GM12878 (cell line): ENCODE results near the gene GRK2. TPM values are rescaled to one million over a fixed set of nuclear protein-coding genes. Genes with fewer than 3 reads are reported as not detected.

Source experiments
- ATAC-seq: fragments of 200-7000 bp; cut with Tn5 transposase; 3 replicates; pipeline ENCODE4 v1.9.1; 2020; ENCODE audit warnings: mild to moderate bottlenecking, moderate library complexity
- BruUV-seq: library from RNA; stranded (reverse); fragments of 400-500 nt; replicated peaks from 2 replicates; lab custom pipeline; 2021; lab: Mats Ljungman, UMichigan
- CTCF ChIA-PET: fragments of 300-600 bp; sonication (Branson Sonifier 250); formaldehyde crosslinking; extraction: SDS; loops from one replicate; lab custom pipeline; 2021; ENCODE audit warnings: inconsistent platforms; lab: Yijun Ruan, JAX
- POLR2A ChIA-PET: fragments of 350-600 bp; formaldehyde crosslinking; extraction: SDS; loops from one replicate; lab custom pipeline; 2021; ENCODE audit warnings: inconsistent platforms; lab: Charles Lee
- RAD21 ChIA-PET: fragments of 300-600 bp; sonication (Branson Sonifier 250); formaldehyde crosslinking; loops from one replicate; lab custom pipeline; 2023; ENCODE audit warnings: antibody characterized with exemption; ENCODE audit not compliant: unreplicated experiment; lab: Charles Lee
- SMC1A ChIA-PET: fragments of 300-600 bp; sonication (Branson Sonifier 250); formaldehyde crosslinking; loops from one replicate; lab custom pipeline; 2023; ENCODE audit not compliant: unreplicated experiment, uncharacterized antibody; lab: Charles Lee
- DNase-seq: peaks from one replicate; pipeline ENCODE4 v3.0.0-alpha.2; 2011; ENCODE audit warnings: low read depth, low spot score
- FAIRE-seq: peaks from 3 replicates; lab custom pipeline; 2011; peaks lifted over from hg19 to GRCh38; lab: Jason Lieb, UNC
- H2AFZ ChIP-seq: 2 replicates; pipeline ENCODE4 v1.6.0; 2011; ENCODE audit warnings: low read depth, low read length, control low read depth; ENCODE audit not compliant: control insufficient read depth
- H3K27ac ChIP-seq: 2 replicates; pipeline ENCODE4 v1.5.1; 2011; ENCODE audit warnings: control low read depth; ENCODE audit not compliant: control insufficient read depth, insufficient read depth
- H3K27me3 ChIP-seq, 2 experiments: replicated peaks in 1 of 2; 2 replicates each; pipeline versions ENCODE4 v1.6.0 to v1.6.1; 2011; ENCODE audit warnings: low read length in 1 of 2; ENCODE audit not compliant: control insufficient read depth in 2 of 2, insufficient read depth in 2 of 2
- H3K36me3 ChIP-seq, 2 experiments: 2 replicates each; pipeline ENCODE4 v1.5.1; 2011; ENCODE audit warnings: low read length in 1 of 2; ENCODE audit not compliant: control insufficient read depth in 2 of 2, insufficient read depth in 2 of 2
- H3K4me1 ChIP-seq: 2 replicates; pipeline ENCODE4 v1.6.1; 2011; ENCODE audit warnings: mild to moderate bottlenecking, low read length, moderate library complexity, mixed read lengths; ENCODE audit not compliant: control insufficient read depth, insufficient read depth
- H3K4me2 ChIP-seq: 2 replicates; pipeline ENCODE4 v1.6.0; 2011; ENCODE audit warnings: control low read depth; ENCODE audit not compliant: control insufficient read depth, insufficient read depth
- H3K4me3 ChIP-seq: fragments of 200-600 bp; sonication (generic); 2 replicates; pipeline ENCODE4 v1.5.1; 2016
- H3K79me2 ChIP-seq: 2 replicates; pipeline ENCODE4 v1.6.0; 2011; ENCODE audit warnings: low read length; ENCODE audit not compliant: control insufficient read depth, insufficient read depth
- H3K9ac ChIP-seq: 2 replicates; pipeline ENCODE4 v1.8.0; 2011; ENCODE audit warnings: low read length, control low read depth, mixed read lengths; ENCODE audit not compliant: control insufficient read depth, insufficient read depth
- H3K9me3 ChIP-seq: replicated peaks from 3 replicates; pipeline ENCODE4 v1.5.1; 2011; ENCODE audit warnings: mild to moderate bottlenecking, low read length; ENCODE audit not compliant: control insufficient read depth, insufficient read depth
- H4K20me1 ChIP-seq: 2 replicates; pipeline ENCODE4 v1.6.0; 2011; ENCODE audit not compliant: control insufficient read depth, insufficient read depth
- BMI1 ChIP-seq: fragments of 450-650 bp; IDR thresholded peaks from 2 replicates; pipeline ENCODE4 v1.6.1; 2016; ENCODE audit warnings: mild to moderate bottlenecking, moderate library complexity, borderline replicate concordance
- FOXM1 ChIP-seq: IDR thresholded peaks from 2 replicates; pipeline ENCODE4 v1.6.1; 2012; ENCODE audit warnings: low read depth, mild to moderate bottlenecking, inconsistent platforms, low read length, moderate library complexity
- POLR2A ChIP-seq: IDR thresholded peaks from 2 replicates; pipeline ENCODE4 v1.6.1; 2011; ENCODE audit warnings: low read depth, mild to moderate bottlenecking, low read length
- WGBS: methylation state at CpG from one replicate; pipeline ENCODE4 v1.1.6; 2016; ENCODE audit warnings: low lambda C conversion rate; ENCODE audit not compliant: insufficient replicate concordance, insufficient coverage; ENCODE audit errors: missing lambda C conversion rate; 5-methylcytosine and 5-hydroxymethylcytosine counted together
- in situ Hi-C: fragments of 300-500 bp; cut with MboI; formaldehyde crosslinking; loops from 9 replicates; pipeline ENCODE4 v1.14.3; 2018; ENCODE audit warnings: mixed read lengths
- intact Hi-C: fragments of 100-400 bp; cut with micrococcal nuclease; formaldehyde crosslinking; loops from one replicate; pipeline ENCODE4 v1.14.2; 2022; ENCODE audit not compliant: unreplicated experiment
- polyA plus RNA-seq, 11 experiments: library from polyadenylated mRNA; depleted of rRNA in 4 of 11; unstranded in 6 of 11; stranded (reverse) in 5 of 11; fragments of >200 nt; fragmentation: Nextera tagmentation in 4 of 11; fragmentation: Illumina TruSeq in 1 of 11; extraction: Ambion mirVana in 4 of 11; extraction: Trizol in 1 of 11; gene quantifications; 1 replicate in 1 of 11; 2 replicates in 10 of 11; pipeline versions ENCODE4 v1.2.1 to v1.2.3, GENCODE V29; 2011 to 2016; ENCODE audit warnings: inconsistent platforms in 2 of 11, missing spikeins in 2 of 11, low read depth in 1 of 11
- total RNA-seq, 4 experiments: library from RNA; depleted of rRNA in 3 of 4; stranded (reverse); fragments of >200 nt in 3 of 4; fragmentation: Illumina TruSeq in 1 of 4; extraction: Trizol in 1 of 4; gene quantifications; 2 replicates each; pipeline versions ENCODE4 v1.2.1 to v1.2.3, GENCODE V29; 2013 to 2021

The GRK2 gene
- total and polyA plus RNA-seq, 10 of the 15 experiments (the other 5 are each of a cell fraction or from before 2014, with no cell fraction given): 1.0 to 160 (median 66.1) TPM

DNA sequence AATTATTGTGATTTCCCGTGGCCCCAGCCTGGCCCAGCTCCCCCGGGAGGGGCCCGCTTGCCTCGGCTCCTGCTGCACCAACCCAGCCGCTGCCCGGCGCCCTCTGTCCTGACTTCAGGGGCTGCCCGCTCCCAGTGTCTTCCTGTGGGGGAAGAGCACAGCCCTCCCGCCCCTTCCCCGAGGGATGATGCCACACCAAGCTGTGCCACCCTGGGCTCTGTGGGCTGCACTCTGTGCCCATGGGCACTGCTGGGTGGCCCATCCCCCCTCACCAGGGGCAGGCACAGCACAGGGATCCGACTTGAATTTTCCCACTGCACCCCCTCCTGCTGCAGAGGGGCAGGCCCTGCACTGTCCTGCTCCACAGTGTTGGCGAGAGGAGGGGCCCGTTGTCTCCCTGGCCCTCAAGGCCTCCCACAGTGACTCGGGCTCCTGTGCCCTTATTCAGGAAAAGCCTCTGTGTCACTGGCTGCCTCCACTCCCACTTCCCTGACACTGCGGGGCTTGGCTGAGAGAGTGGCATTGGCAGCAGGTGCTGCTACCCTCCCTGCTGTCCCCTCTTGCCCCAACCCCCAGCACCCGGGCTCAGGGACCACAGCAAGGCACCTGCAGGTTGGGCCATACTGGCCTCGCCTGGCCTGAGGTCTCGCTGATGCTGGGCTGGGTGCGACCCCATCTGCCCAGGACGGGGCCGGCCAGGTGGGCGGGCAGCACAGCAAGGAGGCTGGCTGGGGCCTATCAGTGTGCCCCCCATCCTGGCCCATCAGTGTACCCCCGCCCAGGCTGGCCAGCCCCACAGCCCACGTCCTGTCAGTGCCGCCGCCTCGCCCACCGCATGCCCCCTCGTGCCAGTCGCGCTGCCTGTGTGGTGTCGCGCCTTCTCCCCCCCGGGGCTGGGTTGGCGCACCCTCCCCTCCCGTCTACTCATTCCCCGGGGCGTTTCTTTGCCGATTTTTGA, 19.5 kb downstream of the GRK2 start:
- FAIRE-seq: no peak
- TF ChIP-seq POLR2A (0 out of 2 replicates have a peak, but pooled peaks have one; percentile 28), FOXM1 (no peak), BMI1 (no peak)
- TF ChIP-seq, all 136 proteins: peak for 1
- H3K4me3 ChIP-seq: no peak overlapping the region
- H3K9ac ChIP-seq: no peak overlapping the region
- RAD21 ChIA-PET: no interaction called here
- ATAC-seq (no peak), DNase-seq (no peak)
- H3K27me3 ChIP-seq: no peaks in the 10 kb centered on the region
- H3K4me1 ChIP-seq: peaks cover 26% of the 10 kb centered on the region
- intact Hi-C loops: no loop called here
- no peak overlapping the region for H3K4me2 ChIP-seq
- TSS peak; percentile 63 for BruUV-seq
- in situ Hi-C loops: no loop called here
- no peaks in the 10 kb centered on the region for H4K20me1 ChIP-seq
- H3K36me3 ChIP-seq: peaks cover 17 to 55% of the 10 kb centered on the region in 2 experiments; a peak in 3 of 4 replicates
- H3K27ac ChIP-seq: no peak overlapping the region
- POLR2A ChIA-PET: interaction anchor here (3.3 kb wide), 1 partner anchor 8 kb away, joined by 25 read pairs; no protein-coding TSS in a partner anchor
- H3K9me3 ChIP-seq: no peaks in the 10 kb centered on the region
- SMC1A ChIA-PET: interaction anchor here (0.7 to 3.6 kb wide), 2 partner anchors 10 to 15 kb away, joined by 3 to 35 read pairs; no protein-coding TSS in a partner anchor
- H2AFZ ChIP-seq: no peak overlapping the region
- CTCF ChIA-PET: no interaction called here
- WGBS: 69% methylated on average over 32 of the region's 39 CpGs
- H3K79me2 ChIP-seq: peaks cover 19% of the 10 kb centered on the region
